Loucy (cell line): ENCODE measurements around the gene TMEM25.

Experiments
- EZH2phosphoT487 ChIP-seq: fragments of 200-600 bp; IDR thresholded peaks from 2 replicates; pipeline ENCODE4 v1.6.1; 2018; ENCODE audit warnings: antibody characterized with exemption, mild to moderate bottlenecking, moderate library complexity, borderline replicate concordance
- TF ChIP-seq, protein P1 (sequence below): fragments of 200-600 bp; sonication (generic); conservative IDR thresholded peaks from 2 replicates; pipeline ENCODE4 v1.5.1; 2014; ENCODE audit warnings: mild to moderate bottlenecking, antibody characterized with exemption, low read length

DNA sequence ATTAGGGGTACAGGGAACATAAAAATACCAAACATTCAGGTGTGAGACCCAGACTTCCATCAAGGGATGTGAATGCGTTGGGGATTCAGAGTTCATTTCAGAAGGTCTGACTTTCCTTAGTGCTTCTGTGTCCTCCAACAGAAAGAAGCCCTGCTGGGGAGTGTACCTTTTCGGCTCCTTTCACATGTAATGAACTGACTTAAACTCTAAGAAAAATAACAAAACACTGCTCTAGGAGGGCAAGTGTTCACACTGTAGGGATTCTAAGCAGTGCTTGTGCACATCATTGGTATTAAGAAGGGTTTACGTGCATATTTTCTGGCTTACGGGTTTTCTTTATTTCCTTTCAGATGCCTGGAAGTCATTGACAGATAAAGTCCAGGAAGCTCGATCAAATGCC, 19.4 kb upstream of the TMEM25 start:
- TF ChIP-seq, protein P1, sequence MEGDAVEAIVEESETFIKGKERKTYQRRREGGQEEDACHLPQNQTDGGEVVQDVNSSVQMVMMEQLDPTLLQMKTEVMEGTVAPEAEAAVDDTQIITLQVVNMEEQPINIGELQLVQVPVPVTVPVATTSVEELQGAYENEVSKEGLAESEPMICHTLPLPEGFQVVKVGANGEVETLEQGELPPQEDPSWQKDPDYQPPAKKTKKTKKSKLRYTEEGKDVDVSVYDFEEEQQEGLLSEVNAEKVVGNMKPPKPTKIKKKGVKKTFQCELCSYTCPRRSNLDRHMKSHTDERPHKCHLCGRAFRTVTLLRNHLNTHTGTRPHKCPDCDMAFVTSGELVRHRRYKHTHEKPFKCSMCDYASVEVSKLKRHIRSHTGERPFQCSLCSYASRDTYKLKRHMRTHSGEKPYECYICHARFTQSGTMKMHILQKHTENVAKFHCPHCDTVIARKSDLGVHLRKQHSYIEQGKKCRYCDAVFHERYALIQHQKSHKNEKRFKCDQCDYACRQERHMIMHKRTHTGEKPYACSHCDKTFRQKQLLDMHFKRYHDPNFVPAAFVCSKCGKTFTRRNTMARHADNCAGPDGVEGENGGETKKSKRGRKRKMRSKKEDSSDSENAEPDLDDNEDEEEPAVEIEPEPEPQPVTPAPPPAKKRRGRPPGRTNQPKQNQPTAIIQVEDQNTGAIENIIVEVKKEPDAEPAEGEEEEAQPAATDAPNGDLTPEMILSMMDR = no peak
- TF ChIP-seq EZH2phosphoT487 = no peak
